ENCODE data around the gene APBA3.

The APBA3 gene

DNA sequence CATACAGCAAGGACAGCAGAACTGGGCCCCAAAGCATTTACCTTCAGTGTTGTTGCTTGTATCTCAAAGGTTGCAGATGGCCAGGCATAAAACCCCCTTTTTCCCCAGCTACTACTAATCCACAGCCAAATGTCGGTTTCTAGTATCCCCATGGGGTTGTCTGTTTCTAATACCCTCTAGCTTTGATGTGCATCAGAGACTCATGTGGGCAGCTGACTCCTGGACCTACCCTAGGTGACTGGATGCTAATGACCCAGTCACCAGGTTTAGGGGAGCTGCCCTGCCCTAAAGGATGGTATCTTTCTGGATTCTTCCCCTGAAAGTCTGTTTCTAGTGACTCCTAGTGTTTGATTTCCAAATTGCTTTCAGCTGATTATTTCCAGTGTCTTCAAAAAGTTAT lies 29.4 kb downstream of the APBA3 start:
- no peak for DNase-seq (ENCODE audit: low read depth)
- TF ChIP-seq CTCF (conservative IDR thresholded peaks at IDR 0.05; ENCODE audit: low read depth, low read length), result peak; percentile 19
- no peak overlapping the region for H3K4me3 ChIP-seq (ENCODE audit: low read depth, low read length)

DNA sequence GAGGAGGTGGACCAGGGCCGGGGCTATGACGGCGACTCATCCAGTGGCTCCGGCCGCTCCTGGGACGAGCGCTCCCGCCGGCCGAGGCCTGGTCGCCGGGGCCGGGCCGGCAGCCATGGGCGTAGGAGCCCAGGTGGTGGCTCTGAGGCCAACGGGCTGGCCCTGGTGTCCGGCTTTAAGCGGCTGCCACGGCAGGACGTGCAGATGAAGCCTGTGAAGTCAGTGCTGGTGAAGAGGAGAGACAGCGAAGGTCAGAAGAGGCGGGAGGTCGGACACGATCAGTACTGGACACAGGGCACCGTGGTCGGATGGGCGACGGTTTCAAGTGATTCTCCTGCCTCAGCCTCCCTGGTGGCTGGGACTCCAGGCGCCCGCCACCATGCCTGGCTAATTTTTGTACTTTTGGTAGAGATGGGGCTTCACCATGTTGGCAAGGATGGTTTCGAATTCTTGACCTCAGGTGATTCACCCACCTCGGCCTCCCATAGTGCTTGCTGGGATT lies 31.0 kb downstream of the APBA3 start:
- H3K4me3 ChIP-seq (ENCODE audit: low read depth, low read length), result no peak overlapping the region
- no peak for TF ChIP-seq CTCF (conservative IDR thresholded peaks at IDR 0.05; ENCODE audit: low read depth, low read length)
- no peak for DNase-seq (ENCODE audit: low read depth)

DNA sequence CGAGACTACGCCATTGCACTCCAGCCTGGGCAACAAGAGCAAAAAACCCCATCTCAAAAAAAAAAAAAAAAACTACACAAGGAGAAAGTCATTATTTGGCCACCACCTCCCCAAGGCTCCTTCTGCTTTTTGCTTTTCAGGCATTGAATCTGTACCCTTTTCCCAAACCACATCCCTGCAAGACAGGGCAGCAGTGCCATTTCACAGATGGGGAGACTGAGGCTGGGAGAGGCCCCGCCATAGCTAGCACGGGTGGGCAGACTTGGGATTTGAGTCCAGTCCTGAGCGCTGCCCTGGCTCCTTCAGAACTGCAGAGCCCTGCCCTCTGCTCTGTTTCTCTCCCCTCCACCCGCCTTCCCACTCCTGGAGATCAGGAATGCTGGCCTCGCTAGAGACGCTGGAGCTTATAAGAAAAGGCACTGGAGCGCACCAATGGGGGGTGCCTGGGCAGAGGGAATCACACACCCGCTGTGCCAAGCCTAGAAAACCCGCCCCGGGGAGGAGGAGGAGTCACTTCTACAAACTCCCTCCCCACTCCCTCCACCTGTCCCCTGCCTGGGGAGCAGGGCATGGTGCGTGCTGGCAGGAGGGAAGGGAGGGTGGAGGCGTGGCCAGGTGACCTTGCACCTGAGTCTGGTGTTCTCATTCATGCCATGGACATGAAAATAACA lies 35.7 kb downstream of the APBA3 start:
- no peak for TF ChIP-seq CTCF (conservative IDR thresholded peaks at IDR 0.05; ENCODE audit: low read depth, low read length)
- DNase-seq (ENCODE audit: low read depth), result peak; percentile 19
- no peak overlapping the region for H3K4me3 ChIP-seq (ENCODE audit: low read depth, low read length)

- DNase-seq (ENCODE audit: low read depth), result no peak
- no peak for TF ChIP-seq CTCF (conservative IDR thresholded peaks at IDR 0.05; ENCODE audit: low read depth, low read length)
- H3K4me3 ChIP-seq (ENCODE audit: low read depth, low read length), result no peak overlapping the region
Observed at GRCh38 chr19:3725121-3725520, 36.4 kb downstream of the APBA3 start.

DNA sequence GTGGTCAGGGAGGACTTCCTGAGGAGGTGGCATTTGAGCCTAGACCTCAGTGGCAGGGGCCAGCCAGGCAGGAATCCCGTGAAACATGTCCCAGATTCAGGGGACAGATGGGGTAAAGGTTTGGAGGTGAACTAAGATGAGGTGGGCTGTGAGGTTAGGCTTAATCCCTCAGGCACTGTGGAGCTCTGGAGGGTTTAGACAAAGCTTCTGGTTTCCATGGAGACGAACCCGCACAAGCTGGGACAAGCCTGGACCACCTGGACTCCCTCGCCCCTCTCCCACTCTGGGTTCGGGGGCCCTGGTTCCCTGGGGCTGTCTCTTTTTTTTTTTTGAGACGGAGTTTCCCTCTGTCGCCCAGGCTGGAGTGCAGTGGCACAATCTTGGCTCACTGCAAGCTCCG lies 37.6 kb downstream of the APBA3 start:
- no peak for DNase-seq (ENCODE audit: low read depth)
- H3K4me3 ChIP-seq (ENCODE audit: low read depth, low read length), result no peak overlapping the region
- no peak for TF ChIP-seq CTCF (conservative IDR thresholded peaks at IDR 0.05; ENCODE audit: low read depth, low read length)

GRCh38 chr19:3723110-3723488 lies 38.4 kb downstream of the APBA3 start:
- no peak overlapping the region for H3K4me3 ChIP-seq (ENCODE audit: low read depth, low read length)
- no peak for TF ChIP-seq CTCF (conservative IDR thresholded peaks at IDR 0.05; ENCODE audit: low read depth, low read length)
- DNase-seq (ENCODE audit: low read depth), result no peak

- no peak overlapping the region for H3K4me3 ChIP-seq (ENCODE audit: low read depth, low read length)
- TF ChIP-seq CTCF (conservative IDR thresholded peaks at IDR 0.05; ENCODE audit: low read depth, low read length), result no peak
- no peak for DNase-seq (ENCODE audit: low read depth)
Observed at GRCh38 chr19:3722443-3723109, 38.9 kb downstream of the APBA3 start.

Data from choroid plexus epithelial cell (primary cell).